Neural progenitor cell (in vitro differentiated cells): ENCODE results near the gene SYTL4. TPM values are rescaled to one million over a fixed set of nuclear protein-coding genes. Genes with fewer than 3 reads are reported as not detected.

Source experiments
- DNase-seq: peaks from one replicate; pipeline ENCODE4 v3.0.0-alpha.2; 2016; ENCODE audit warnings: low spot score
- H2AFZ ChIP-seq: fragments of 200-600 bp; sonication (generic); replicated peaks from 2 replicates; pipeline ENCODE4 v1.6.1; 2016; ENCODE audit warnings: antibody characterized with exemption
- H3F3A ChIP-seq: fragments of 200-600 bp; sonication (generic); 2 replicates; pipeline ENCODE4 v1.6.1; 2016; ENCODE audit warnings: antibody characterized with exemption, low read depth
- H3K27ac ChIP-seq: fragments of 200-600 bp; sonication (generic); 2 replicates; pipeline ENCODE4 v1.5.1; 2016; ENCODE audit warnings: mild to moderate bottlenecking
- H3K27me3 ChIP-seq: fragments of 200-600 bp; sonication (generic); 2 replicates; pipeline ENCODE4 v1.6.1; 2016; ENCODE audit warnings: mild to moderate bottlenecking, moderate library complexity
- H3K36me3 ChIP-seq: fragments of 200-600 bp; sonication (generic); 2 replicates; pipeline ENCODE4 v1.5.1; 2016
- H3K4me1 ChIP-seq: fragments of 200-600 bp; sonication (generic); 2 replicates; pipeline ENCODE4 v1.6.1; 2016; ENCODE audit warnings: mixed run types
- H3K4me2 ChIP-seq: fragments of 200-600 bp; sonication (generic); 2 replicates; pipeline ENCODE4 v1.6.1; 2016
- H3K4me3 ChIP-seq: fragments of 200-600 bp; sonication (generic); 2 replicates; pipeline ENCODE4 v1.5.1; 2016
- H3K79me2 ChIP-seq: fragments of 200-600 bp; sonication (generic); 2 replicates; pipeline ENCODE4 v1.6.1; 2016; ENCODE audit warnings: low read depth
- H3K9ac ChIP-seq: fragments of 200-600 bp; sonication (generic); 2 replicates; pipeline ENCODE4 v1.6.1; 2016
- H3K9me3 ChIP-seq: fragments of 200-600 bp; sonication (generic); 2 replicates; pipeline ENCODE4 v1.5.1; 2016; ENCODE audit warnings: low read depth
- H4K20me1 ChIP-seq: fragments of 200-600 bp; sonication (generic); 2 replicates; pipeline ENCODE4 v1.6.1; 2016; ENCODE audit warnings: low read depth
- H3K27ac Mint-ChIP-seq: 3 replicates; pipeline ENCODE4 v1.8.0; 2021; ENCODE audit warnings: mixed read lengths
- H3K27me3 Mint-ChIP-seq: 2 replicates; pipeline ENCODE4 v1.8.0; 2022; ENCODE audit warnings: low read depth, mild to moderate bottlenecking, inconsistent platforms, moderate library complexity, mixed read lengths; ENCODE audit not compliant: insufficient read depth
- H3K36me3 Mint-ChIP-seq: 3 replicates; pipeline ENCODE4 v1.8.0; 2021; ENCODE audit warnings: mixed read lengths
- H3K4me1 Mint-ChIP-seq: 3 replicates; pipeline ENCODE4 v1.8.0; 2021; ENCODE audit warnings: mixed read lengths
- H3K4me3 Mint-ChIP-seq: 3 replicates; pipeline ENCODE4 v1.8.0; 2021; ENCODE audit warnings: mild to moderate bottlenecking, moderate library complexity, mixed read lengths
- H3K9me3 Mint-ChIP-seq: 3 replicates; pipeline ENCODE4 v1.8.0; 2020; ENCODE audit warnings: mixed read lengths
- CTCF ChIP-seq: fragments of 200-600 bp; sonication (generic); IDR thresholded peaks from 2 replicates; pipeline ENCODE4 v1.5.1; 2017; ENCODE audit warnings: antibody characterized with exemption, mild to moderate bottlenecking
- EZH2 ChIP-seq: fragments of 200-600 bp; sonication (generic); IDR thresholded peaks from 2 replicates; pipeline ENCODE4 v1.6.1; 2017; ENCODE audit warnings: antibody characterized with exemption, mild to moderate bottlenecking, moderate library complexity
- EZH2phosphoT487 ChIP-seq: fragments of 200-600 bp; sonication (generic); IDR thresholded peaks from 2 replicates; pipeline ENCODE4 v1.6.1; 2017; ENCODE audit warnings: antibody characterized with exemption
- total RNA-seq: library from RNA; depleted of rRNA; stranded (reverse); fragments of >200 nt; gene quantifications from 2 replicates; pipeline ENCODE4 v1.2.3, GENCODE V29; 2015; ENCODE audit warnings: low replicate concordance

SYTL4 gene
- total RNA-seq, 1 donor from 2014 or later, result 0.39 TPM

GRCh38 chrX:100652266-100652665, 79.7 kb downstream of the SYTL4 start:
- no peak overlapping the region for H3K4me2 ChIP-seq

GRCh38 chrX:100650841-100651240, 81.1 kb downstream of the SYTL4 start:
- Mint-ChIP-seq H3K4me1 (peaks cover 17% of the 10 kb centered on the region), H3K4me3 (no peak overlapping the region), H3K36me3 (no peaks in the 10 kb centered on the region), H3K27me3 (peaks cover 3% of the 10 kb centered on the region), H3K27ac (peak overlapping the region; percentile 47), H3K9me3 (no peaks in the 10 kb centered on the region)
- H3K36me3 ChIP-seq, result no peaks in the 10 kb centered on the region
- no peaks in the 10 kb centered on the region for H3K79me2 ChIP-seq
- H3K4me3 ChIP-seq, result no peak overlapping the region
- H3K27me3 ChIP-seq, result no peaks in the 10 kb centered on the region
- no peak overlapping the region for H2AFZ ChIP-seq
- TF ChIP-seq EZH2 (no peak), EZH2phosphoT487 (no peak), CTCF (no peak)
- H3K27ac ChIP-seq, result no peak overlapping the region
- H3F3A ChIP-seq, result no peaks in the 10 kb centered on the region
- H3K4me1 ChIP-seq, result peaks cover 5% of the 10 kb centered on the region
- H3K4me2 ChIP-seq, result no peak overlapping the region
- H4K20me1 ChIP-seq, result no peaks in the 10 kb centered on the region
- no peaks in the 10 kb centered on the region for H3K9me3 ChIP-seq
- no peak for DNase-seq
- no peak overlapping the region for H3K9ac ChIP-seq

More at GRCh38 chrX:100652266-100652665, 79.7 kb downstream of the SYTL4 start:
- Histone ChIP-seq H3K4me3 (no peak overlapping the region), H3K27me3 (no peaks in the 10 kb centered on the region), H2AFZ (no peak overlapping the region), H4K20me1 (no peaks in the 10 kb centered on the region), H3K27ac (no peak overlapping the region), H3F3A (no peaks in the 10 kb centered on the region), H3K79me2 (no peaks in the 10 kb centered on the region), H3K9me3 (no peaks in the 10 kb centered on the region), H3K4me1 (peaks cover 5% of the 10 kb centered on the region), H3K9ac (no peak overlapping the region), H3K36me3 (no peaks in the 10 kb centered on the region)
- Mint-ChIP-seq H3K27me3 (peaks cover 3% of the 10 kb centered on the region), H3K36me3 (no peaks in the 10 kb centered on the region), H3K9me3 (no peaks in the 10 kb centered on the region), H3K4me1 (peaks cover 17% of the 10 kb centered on the region), H3K27ac (no peak overlapping the region), H3K4me3 (no peak overlapping the region)
- TF ChIP-seq EZH2 (no peak), CTCF (no peak), EZH2phosphoT487 (no peak)
- no peak for DNase-seq

GRCh38 chrX:100649550-100650356, 82.2 kb downstream of the SYTL4 start:
- Histone ChIP-seq H3F3A (no peaks in the 10 kb centered on the region), H2AFZ (no peak overlapping the region), H3K4me3 (no peak overlapping the region), H3K9me3 (no peaks in the 10 kb centered on the region), H3K79me2 (no peaks in the 10 kb centered on the region), H3K27me3 (no peaks in the 10 kb centered on the region), H3K27ac (no peak overlapping the region), H4K20me1 (no peaks in the 10 kb centered on the region), H3K4me1 (peaks cover 5% of the 10 kb centered on the region), H3K36me3 (no peaks in the 10 kb centered on the region), H3K4me2 (no peak overlapping the region), H3K9ac (no peak overlapping the region)
- Mint-ChIP-seq H3K4me1 (peaks cover 17% of the 10 kb centered on the region), H3K9me3 (no peaks in the 10 kb centered on the region), H3K36me3 (no peaks in the 10 kb centered on the region), H3K27me3 (peaks cover 3% of the 10 kb centered on the region), H3K4me3 (no peak overlapping the region), H3K27ac (no peak overlapping the region)
- DNase-seq, result peak; percentile 51
- TF ChIP-seq EZH2, result no peak
- TF ChIP-seq EZH2phosphoT487, result no peak
- no peak for TF ChIP-seq CTCF
